GM10266 (cell line): ENCODE measurements around the gene CMAS.

ENCODE experiments used
- DNase-seq: peaks from one replicate; pipeline ENCODE4 v3.0.0; 2012; ENCODE audit errors: extremely low spot score
- CTCF ChIP-seq: IDR thresholded peaks from 2 replicates; pipeline ENCODE4 v1.5.1; 2012; ENCODE audit warnings: mild to moderate bottlenecking, low read depth; ENCODE audit not compliant: control insufficient read depth, insufficient read depth; ENCODE audit errors: missing control alignments

The CMAS gene

GRCh38 chr12:22110176-22110575 is 64.2 kb downstream of the CMAS start:
- no peak for TF ChIP-seq CTCF
- no peak for DNase-seq
